Sigmoid colon (tissue), 4 donors: Measurements from ENCODE around the gene MRPS5.

ENCODE experiments used
- POLR2A ChIP-seq, 2 donors: fragments of 450-650 bp; IDR thresholded peaks; one replicate each; pipeline ENCODE4 v1.6.1; 2016; ENCODE audit warnings: antibody characterized with exemption in 2 of 2, mild to moderate bottlenecking in 2 of 2, moderate library complexity in 2 of 2
- POLR2AphosphoS5 ChIP-seq, 4 donors: sonication (generic); formaldehyde crosslinking; IDR thresholded peaks; one replicate each; pipeline ENCODE4 v1.6.1; 2017; ENCODE audit warnings: antibody characterized with exemption in 4 of 4
- TF ChIP-seq, protein P1 (sequence below), 4 experiments: fragments of 450-650 bp in 3 of 4; fragments of 200-600 bp in 1 of 4; IDR thresholded peaks; one replicate each; pipeline ENCODE4 v1.5.1; 2016 to 2019; ENCODE audit warnings: antibody characterized with exemption in 4 of 4, mild to moderate bottlenecking in 3 of 4, moderate library complexity in 2 of 4

GRCh38 chr2:95059656-95060370 lies 61.8 kb downstream of the MRPS5 start:
- TF ChIP-seq, protein P1, sequence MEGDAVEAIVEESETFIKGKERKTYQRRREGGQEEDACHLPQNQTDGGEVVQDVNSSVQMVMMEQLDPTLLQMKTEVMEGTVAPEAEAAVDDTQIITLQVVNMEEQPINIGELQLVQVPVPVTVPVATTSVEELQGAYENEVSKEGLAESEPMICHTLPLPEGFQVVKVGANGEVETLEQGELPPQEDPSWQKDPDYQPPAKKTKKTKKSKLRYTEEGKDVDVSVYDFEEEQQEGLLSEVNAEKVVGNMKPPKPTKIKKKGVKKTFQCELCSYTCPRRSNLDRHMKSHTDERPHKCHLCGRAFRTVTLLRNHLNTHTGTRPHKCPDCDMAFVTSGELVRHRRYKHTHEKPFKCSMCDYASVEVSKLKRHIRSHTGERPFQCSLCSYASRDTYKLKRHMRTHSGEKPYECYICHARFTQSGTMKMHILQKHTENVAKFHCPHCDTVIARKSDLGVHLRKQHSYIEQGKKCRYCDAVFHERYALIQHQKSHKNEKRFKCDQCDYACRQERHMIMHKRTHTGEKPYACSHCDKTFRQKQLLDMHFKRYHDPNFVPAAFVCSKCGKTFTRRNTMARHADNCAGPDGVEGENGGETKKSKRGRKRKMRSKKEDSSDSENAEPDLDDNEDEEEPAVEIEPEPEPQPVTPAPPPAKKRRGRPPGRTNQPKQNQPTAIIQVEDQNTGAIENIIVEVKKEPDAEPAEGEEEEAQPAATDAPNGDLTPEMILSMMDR (IDR thresholded peaks at IDR 0.05), result no peak
- no peak for TF ChIP-seq POLR2A (IDR thresholded peaks at IDR 0.05)
- TF ChIP-seq POLR2AphosphoS5 (IDR thresholded peaks at IDR 0.05), result no peak
